Activated T-cell treated with anti-CD3 and anti-CD28 coated beads, Interleukin-2, amount 50 U/mL, for 4 hours (primary cell): ENCODE data around the gene MKRN2OS. TPM values are rescaled to one million over a fixed set of nuclear protein-coding genes. Genes with fewer than 3 reads are reported as not detected.
"Not testable (repeated sequence)": the region's sequence is repeated elsewhere in the genome, so short reads cannot be mapped to it uniquely, and the experiment has no call there.

Experiments used
- ATAC-seq, 2 donors: fragments of 200-7000 bp; cut with Tn5 transposase; one replicate each; pipeline ENCODE4 v1.10.0; 2021
- DNase-seq: peaks from one replicate; pipeline ENCODE4 v3.0.0-alpha.2; 2020
- H3K27me3 Mint-ChIP-seq: one replicate; pipeline ENCODE4 v1.8.0; 2021; ENCODE audit warnings: low read depth, mixed read lengths
- H3K36me3 Mint-ChIP-seq: one replicate; pipeline ENCODE4 v1.8.0; 2022; ENCODE audit warnings: mixed read lengths; ENCODE audit not compliant: insufficient read depth
- H3K4me1 Mint-ChIP-seq: one replicate; pipeline ENCODE4 v1.8.0; 2021; ENCODE audit warnings: low read depth, mixed read lengths
- H3K4me3 Mint-ChIP-seq: one replicate; pipeline ENCODE4 v1.8.0; 2021; ENCODE audit warnings: mild to moderate bottlenecking, moderate library complexity, mixed read lengths
- H3K9me3 Mint-ChIP-seq: one replicate; pipeline ENCODE4 v1.8.0; 2021; ENCODE audit warnings: mixed read lengths
- total RNA-seq, 3 donors: library from RNA; stranded (reverse); gene quantifications; one replicate each; pipeline ENCODE4 v1.2.1, GENCODE V29; 2021

Gene MKRN2OS
- total RNA-seq, 3 donors from 2014 or later = not detected

DNA sequence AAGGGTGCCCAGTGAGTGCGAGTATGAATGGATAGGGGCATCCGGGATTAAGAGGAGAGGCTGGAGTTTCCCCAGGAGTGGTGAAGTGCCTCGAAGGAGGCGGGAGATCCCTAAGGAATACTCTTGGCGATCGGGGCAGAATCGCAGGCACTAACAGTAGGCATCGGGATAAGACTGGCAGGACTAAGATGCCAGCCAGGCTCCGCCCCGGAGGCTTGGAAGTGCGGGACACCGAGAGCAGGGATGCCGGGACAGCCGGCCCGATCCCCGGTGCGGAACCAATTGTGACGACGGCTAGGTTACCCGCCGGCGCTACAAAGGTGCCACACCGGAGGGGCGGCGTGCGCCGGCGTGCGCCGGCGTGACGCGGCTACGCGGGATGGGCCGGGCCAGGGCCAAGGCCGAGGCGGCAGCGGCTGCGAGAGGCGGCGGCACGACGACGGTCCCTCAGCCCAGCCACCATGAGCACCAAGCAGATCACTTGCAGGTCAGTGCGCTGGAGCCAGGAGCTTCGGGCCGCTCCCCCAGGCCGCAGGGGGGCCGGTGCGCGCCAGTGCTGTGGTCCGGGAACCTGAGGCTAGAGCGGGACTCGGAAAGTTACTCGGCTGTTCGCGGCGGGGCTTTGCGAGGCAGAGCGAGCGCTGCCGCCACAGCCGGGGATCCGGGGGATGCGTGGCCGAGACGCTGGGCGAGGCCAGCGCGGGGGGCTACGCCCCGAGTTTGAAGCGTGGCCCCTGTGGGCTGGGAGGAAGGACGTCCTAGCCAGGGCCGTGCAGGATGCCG, 11.6 kb upstream of the MKRN2OS start, which contains the start of gene MKRN2:
Gene MKRN2, plus strand, starts transcription at position 398 of the 783 bp plus-strand sequence. Its CDS starts 64 bp downstream, at position 462.
- H3K4me1 Mint-ChIP-seq = peaks cover 57% of the 10 kb centered on the region
- DNase-seq = peak; percentile 80
- H3K4me3 Mint-ChIP-seq = peak within 1 kb of the TSS; percentile 90
- no peaks in the 10 kb centered on the region for H3K36me3 Mint-ChIP-seq
- peak; percentile 97 to 98 for ATAC-seq
- peaks cover 28% of the 10 kb centered on the region for H3K27me3 Mint-ChIP-seq
- H3K9me3 Mint-ChIP-seq = no peaks in the 10 kb centered on the region

DNA sequence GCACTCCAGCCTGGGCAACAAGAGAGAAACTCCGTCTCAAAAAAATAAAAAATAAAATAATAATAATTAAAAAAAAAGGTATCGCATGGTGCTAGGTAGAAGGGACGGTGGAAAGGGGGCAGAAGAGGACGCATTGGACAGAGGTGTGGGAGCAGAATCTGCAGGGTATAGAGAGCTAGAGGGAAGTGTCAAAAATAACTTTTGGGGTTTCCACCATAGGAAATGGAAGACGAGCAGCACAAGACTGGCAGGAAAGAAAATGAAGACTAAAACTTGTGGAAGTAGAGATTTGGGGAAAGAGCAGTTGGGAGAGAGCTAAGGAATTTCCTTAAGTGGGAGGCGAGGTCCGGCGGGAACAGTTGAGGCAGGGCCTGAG, 11.0 kb upstream of the MKRN2OS start:
- Mint-ChIP-seq H3K36me3 (no peaks in the 10 kb centered on the region), H3K4me1 (peaks cover 51% of the 10 kb centered on the region), H3K27me3 (peaks cover 28% of the 10 kb centered on the region), H3K4me3 (peak overlapping the region; percentile 90), H3K9me3 (no peaks in the 10 kb centered on the region)
- ATAC-seq (no peak), DNase-seq (no peak)

DNA sequence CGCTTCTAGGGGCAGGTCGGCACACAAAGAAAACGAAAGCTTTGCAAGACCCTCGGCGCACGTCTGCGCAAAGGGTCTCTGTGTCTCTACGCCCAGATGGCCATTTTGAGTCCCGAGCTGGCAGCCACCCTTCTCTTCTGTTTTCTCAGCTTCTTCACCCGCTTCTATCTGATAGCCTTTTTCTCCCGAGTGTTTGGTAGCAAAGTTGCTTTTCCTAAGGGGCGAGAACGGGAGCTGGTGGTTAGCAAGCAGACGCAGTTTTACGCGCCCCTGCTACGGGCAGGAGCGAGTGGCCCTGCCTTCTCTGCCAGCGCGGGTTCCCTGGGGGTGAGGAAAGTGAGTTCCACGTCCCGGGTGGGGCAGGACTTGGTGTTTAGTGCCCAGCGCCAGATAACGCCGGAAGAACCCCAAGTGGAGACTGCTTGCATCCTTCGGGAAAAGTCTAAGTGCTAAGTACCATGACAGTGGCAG, 8.7 kb upstream of the MKRN2OS start:
- H3K27me3 Mint-ChIP-seq = peaks cover 32% of the 10 kb centered on the region
- no peaks in the 10 kb centered on the region for H3K9me3 Mint-ChIP-seq
- DNase-seq (no peak), ATAC-seq (no peak)
- peak overlapping the region; percentile 79 for H3K4me3 Mint-ChIP-seq
- H3K36me3 Mint-ChIP-seq = no peaks in the 10 kb centered on the region
- H3K4me1 Mint-ChIP-seq = peaks cover 28% of the 10 kb centered on the region

DNA sequence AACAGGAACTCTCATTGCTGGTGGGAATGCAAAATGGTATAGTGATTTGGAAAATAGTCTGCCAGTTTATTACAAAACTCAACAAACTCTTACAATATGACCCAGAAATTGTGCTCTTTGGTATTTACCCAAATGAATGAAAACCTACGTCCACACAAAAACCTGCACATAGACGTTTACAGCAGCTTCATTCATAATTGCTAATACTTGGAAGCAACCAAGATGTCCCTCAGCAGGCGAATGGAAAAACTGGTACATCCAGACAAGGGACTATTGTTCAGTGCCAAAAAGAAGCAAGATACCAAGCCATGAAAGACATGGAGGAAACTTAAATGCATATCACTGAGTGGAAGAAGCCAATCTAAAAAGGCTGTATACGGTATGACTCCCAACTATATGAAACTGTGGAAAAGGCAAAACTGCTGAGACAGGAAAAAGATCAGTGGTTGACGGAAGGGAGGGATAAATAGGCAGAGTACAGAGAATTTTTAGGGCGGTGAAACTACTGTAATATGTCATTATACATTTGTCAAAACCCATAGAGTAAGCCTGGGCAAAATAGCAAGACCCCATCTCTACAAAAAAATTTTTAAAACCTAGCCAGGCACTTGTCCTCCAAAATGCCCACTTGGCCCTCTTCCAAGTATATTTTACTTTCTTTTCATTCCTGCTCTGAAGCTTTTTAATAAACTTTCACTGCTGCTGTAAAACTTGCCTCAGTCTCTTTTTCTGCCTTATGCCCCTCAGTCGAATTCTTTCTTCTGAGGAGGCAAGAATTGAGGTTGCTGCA, 4.9 kb upstream of the MKRN2OS start:
- DNase-seq (no peak), ATAC-seq (no peak)
- Mint-ChIP-seq H3K4me1 (peaks cover 7% of the 10 kb centered on the region), H3K9me3 (no peaks in the 10 kb centered on the region), H3K36me3 (no peaks in the 10 kb centered on the region), H3K4me3 (no peak overlapping the region), H3K27me3 (peaks cover 24% of the 10 kb centered on the region)

DNA sequence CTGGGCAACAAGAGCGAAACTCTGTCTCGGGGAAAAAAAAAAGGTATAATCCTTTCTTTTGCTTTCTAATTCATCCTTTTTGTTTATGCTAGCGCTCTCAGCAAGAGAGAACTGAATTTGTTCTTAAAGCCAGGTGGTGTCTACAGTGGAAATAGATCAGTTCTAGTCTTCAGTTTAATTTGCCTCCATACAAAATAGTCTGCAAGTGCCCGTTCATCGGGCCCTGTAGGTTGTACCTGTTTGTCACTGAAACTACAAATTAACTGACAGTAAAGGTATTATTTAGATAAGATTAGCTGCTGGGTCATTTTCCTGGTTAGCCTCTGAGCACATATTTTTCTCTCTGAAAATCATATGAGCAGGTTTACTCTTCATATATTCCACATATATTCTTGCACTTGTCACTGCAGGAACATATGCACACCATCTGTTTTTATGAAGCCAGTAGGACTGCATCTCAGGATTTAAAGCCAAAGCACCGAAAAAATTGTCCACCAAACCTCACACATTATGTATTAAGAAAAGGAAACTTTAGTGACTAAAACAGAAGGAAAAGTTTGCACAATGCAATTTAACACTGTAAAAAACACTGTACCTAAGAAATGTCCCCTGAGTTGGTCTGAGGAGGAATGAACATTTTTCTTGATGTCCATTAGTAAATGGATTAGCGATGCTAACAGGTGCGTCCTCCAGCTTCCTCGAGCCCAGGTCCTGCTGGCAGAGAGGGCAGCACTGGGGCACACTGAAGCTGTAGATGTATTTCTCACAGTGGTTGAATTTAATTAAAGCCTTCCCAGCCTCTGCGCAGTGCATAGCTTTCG, 437 bp downstream of the MKRN2OS start:
- Mint-ChIP-seq H3K4me3 (no peak overlapping the region), H3K27me3 (no peaks in the 10 kb centered on the region), H3K9me3 (no peaks in the 10 kb centered on the region), H3K4me1 (no peaks in the 10 kb centered on the region), H3K36me3 (peaks cover 2% of the 10 kb centered on the region)
- ATAC-seq (no peak), DNase-seq (no peak)

DNA sequence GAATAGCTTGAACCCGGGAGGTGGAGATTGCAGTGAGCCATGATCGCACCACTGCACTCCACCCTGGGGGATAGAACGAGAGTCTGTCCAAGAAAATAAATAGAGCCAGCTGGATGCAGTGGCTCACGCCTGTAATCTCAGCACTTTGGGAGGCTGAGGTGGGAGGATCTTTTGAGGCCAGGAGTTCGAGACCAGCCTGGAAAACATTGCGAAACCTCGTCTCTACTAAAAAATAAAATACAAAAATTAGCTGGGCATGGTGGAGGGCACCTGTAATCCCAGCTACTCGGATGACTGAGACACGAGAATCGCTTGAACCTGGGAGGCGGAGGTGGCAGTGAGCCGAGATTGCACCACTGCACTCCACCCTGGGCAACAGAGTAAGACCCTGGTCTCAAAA, 1.8 kb downstream of the MKRN2OS start:
- H3K4me1 Mint-ChIP-seq, DNase-seq, H3K4me3 Mint-ChIP-seq, H3K27me3 Mint-ChIP-seq, H3K36me3 Mint-ChIP-seq, H3K9me3 Mint-ChIP-seq, ATAC-seq: not testable (repeated sequence)

DNA sequence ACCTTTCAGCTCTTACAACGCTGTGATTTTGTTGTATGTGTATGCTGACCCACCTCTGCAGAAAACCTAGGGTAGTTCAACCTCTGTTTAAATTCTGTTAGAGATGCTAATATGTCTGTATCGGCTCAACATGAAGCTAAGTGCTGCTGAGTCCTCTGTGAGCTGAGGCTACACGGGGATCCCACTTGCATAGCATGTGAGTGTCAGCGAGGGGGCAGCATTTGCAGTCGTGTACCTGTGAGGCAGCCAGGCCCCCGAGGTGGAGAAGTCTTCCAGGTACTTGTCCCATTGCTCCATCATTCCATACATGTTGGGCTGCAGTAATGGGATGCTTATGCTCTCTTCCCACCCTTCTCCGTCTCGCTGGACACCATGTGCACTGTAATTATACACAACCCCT, 3.7 kb downstream of the MKRN2OS start:
- H3K9me3 Mint-ChIP-seq = no peaks in the 10 kb centered on the region
- ATAC-seq = no peak

DNA sequence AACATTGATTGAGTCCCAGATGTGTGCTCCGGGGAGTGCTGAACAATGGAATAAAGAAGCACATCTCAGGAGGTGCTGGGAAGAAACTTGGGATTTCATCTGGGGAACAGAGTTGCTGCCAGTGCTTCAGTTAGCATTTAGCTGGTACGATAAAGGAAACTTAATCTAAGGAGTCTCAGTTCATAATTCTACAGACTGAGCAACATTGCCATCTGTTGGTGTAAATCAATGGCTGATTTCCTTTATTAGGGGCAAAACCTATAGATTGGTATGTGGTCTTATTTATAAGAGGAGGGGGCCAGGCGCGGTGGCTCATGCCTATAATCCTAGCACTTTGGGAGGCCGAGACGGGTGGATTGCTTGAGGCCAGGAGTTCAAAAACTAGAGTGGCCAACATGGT, 8.9 kb downstream of the MKRN2OS start:
- H3K27me3 Mint-ChIP-seq = no peaks in the 10 kb centered on the region
- H3K4me3 Mint-ChIP-seq = no peak overlapping the region
- peaks cover 18% of the 10 kb centered on the region for H3K36me3 Mint-ChIP-seq
- H3K9me3 Mint-ChIP-seq = no peaks in the 10 kb centered on the region
- ATAC-seq = no peak
- H3K4me1 Mint-ChIP-seq = no peaks in the 10 kb centered on the region
- DNase-seq = no peak

More for the DNA sequence above, 3.7 kb downstream of the MKRN2OS start:
- H3K4me1 Mint-ChIP-seq = no peaks in the 10 kb centered on the region
- peaks cover 4% of the 10 kb centered on the region for H3K36me3 Mint-ChIP-seq
- H3K27me3 Mint-ChIP-seq = no peaks in the 10 kb centered on the region
- H3K4me3 Mint-ChIP-seq = no peak overlapping the region
- no peak for DNase-seq

DNA sequence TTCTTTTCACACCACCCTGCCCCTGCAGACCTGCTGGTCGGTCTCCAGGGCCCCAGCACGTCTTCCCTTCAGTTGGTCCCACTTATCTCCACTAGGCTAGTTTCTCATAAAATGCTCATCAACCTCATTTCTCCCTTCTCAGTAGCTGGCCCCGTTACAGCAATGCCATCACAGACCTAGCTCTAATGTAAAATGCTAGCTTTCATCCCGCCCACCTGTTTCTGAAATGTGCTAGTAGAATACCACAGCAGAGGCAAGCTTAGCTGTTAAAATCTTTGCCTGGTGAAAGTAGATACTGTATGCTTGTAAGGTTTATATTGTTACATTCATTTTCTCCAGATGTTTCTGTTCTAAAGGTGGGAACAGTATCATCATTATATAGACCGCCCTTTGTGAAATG, 13.1 kb downstream of the MKRN2OS start:
- no peak overlapping the region for H3K4me3 Mint-ChIP-seq
- no peaks in the 10 kb centered on the region for H3K4me1 Mint-ChIP-seq
- H3K36me3 Mint-ChIP-seq = peaks cover 27% of the 10 kb centered on the region
- H3K27me3 Mint-ChIP-seq = no peaks in the 10 kb centered on the region
- ATAC-seq (no peak), DNase-seq (no peak)
- H3K9me3 Mint-ChIP-seq = no peaks in the 10 kb centered on the region

DNA sequence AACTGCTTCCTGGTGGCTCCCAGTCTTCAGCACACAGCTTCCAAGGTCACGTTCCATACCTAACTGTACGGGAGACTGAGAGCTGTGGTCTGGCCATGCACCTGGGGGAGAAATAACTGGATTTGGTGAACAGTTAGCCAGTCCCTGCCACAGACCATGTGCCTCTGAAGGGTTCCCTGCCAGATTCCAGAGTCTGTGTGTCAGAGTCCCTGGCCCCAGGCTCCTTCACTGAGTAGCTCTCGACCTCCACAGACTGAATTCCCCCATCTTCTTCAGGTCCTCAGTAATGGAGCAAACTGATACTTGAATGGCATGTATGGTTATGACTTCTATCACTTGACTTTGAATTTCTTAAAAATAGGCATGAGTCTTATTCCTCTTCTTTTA, 17.5 kb downstream of the MKRN2OS start:
- Mint-ChIP-seq H3K4me3 (no peak overlapping the region), H3K4me1 (no peaks in the 10 kb centered on the region), H3K9me3 (no peaks in the 10 kb centered on the region), H3K36me3 (peaks cover 43% of the 10 kb centered on the region), H3K27me3 (no peaks in the 10 kb centered on the region)
- DNase-seq (no peak), ATAC-seq (no peak)

DNA sequence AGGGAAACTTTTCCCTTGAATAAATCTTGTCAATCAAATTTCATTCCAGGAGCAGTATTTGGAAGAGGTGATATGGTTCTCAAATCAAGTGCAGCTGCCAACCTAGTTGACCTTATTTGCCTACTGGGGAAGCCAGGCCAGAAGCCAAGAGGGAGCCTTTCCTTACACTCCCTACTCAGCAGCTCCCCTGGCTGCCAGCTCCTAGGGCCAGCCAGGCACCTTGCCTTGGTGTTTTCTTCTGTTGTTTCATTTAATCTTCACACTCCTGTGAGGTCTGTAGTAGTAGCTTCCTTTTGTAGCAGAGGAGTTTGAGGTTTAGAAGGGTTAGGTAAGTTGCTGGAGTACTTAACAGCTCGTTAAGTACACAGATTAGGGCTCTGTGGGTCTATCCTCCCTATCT, 22.6 kb downstream of the MKRN2OS start:
- no peaks in the 10 kb centered on the region for H3K27me3 Mint-ChIP-seq
- H3K4me3 Mint-ChIP-seq = no peak overlapping the region
- no peaks in the 10 kb centered on the region for H3K9me3 Mint-ChIP-seq
- no peak for DNase-seq
- H3K36me3 Mint-ChIP-seq = peaks cover 52% of the 10 kb centered on the region
- ATAC-seq = no peak
- no peaks in the 10 kb centered on the region for H3K4me1 Mint-ChIP-seq

DNA sequence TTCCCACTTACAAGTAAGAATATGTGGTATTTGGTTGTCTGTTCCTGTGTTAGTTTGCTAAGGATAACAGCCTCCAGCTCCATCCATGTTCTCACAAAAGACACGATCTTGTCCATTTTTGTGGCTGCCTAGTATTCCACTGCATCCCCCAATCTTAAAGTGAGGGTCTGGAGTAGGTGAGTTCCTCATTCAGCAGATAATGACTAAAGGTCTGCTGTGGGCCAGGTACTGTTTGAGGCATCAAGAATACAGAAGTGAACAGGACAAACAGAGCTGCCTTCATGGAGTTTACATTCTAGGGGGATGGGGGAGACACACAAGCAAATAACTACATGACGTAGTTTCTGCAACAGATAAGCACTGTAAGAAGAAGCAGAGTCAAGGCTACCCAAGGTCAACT, 24.3 kb downstream of the MKRN2OS start:
- H3K4me1 Mint-ChIP-seq = no peaks in the 10 kb centered on the region
- DNase-seq (no peak), ATAC-seq (no peak)
- no peaks in the 10 kb centered on the region for H3K9me3 Mint-ChIP-seq
- no peaks in the 10 kb centered on the region for H3K27me3 Mint-ChIP-seq
- H3K36me3 Mint-ChIP-seq = peaks cover 43% of the 10 kb centered on the region
- H3K4me3 Mint-ChIP-seq = no peak overlapping the region

DNA sequence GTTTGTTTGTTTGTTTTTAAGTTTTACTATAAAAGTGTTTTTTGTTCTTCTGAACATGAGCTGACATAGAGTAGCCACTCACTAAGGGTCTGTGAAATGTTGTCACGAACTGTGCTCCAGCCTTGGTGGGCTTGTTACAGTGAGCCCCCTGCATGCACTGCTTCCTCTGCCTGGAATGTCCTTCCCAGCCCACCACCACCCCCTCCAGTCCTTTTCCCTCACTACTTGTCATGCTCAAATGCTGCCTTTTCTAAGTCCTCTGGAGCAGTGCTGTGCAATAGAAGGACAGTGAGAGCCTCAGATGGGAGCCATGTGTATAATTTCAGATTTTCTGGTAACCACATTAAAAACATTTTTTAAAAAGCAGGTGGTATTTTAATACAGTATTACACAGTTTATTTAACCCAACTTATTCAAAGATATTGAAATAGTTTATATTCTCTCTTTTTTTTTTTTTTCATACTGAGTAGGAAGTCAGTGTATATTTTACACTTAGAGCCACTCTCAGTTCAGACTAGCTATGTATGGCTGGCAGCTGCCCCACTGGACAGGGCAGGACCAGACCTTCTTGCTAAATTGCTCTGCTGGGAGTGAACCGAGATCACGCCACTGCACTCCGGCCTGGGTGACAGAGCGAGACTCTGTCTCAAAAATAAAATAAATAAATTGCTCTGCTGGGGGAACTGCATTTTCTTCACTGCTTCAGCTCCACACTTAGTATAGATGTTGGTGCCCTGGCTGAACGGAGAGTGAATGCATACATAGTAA, 26.9 kb downstream of the MKRN2OS start:
- ATAC-seq = no peak
- no peak overlapping the region for H3K4me3 Mint-ChIP-seq
- no peaks in the 10 kb centered on the region for H3K27me3 Mint-ChIP-seq

DNA sequence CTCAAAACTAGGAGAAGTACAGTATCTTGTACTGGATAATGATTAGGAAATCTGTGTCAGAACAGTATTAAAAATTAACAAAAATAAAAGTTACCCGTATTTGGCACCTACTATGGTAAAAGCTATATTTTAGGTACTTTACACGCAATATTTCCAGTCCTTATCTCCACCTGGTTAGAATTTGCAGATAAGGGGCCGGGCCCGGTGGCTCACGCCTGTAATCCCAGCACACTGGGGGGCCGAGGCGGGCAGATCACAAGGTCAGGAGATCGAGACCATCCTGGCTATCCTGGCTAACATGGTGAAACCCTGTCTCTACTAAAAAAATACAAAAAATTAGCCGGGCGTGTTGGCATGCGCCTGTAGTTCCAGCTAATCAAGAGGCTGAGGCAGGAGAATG, 28.4 kb downstream of the MKRN2OS start:
- Mint-ChIP-seq H3K4me1 (no peaks in the 10 kb centered on the region), H3K4me3 (no peak overlapping the region), H3K9me3 (no peaks in the 10 kb centered on the region), H3K36me3 (peaks cover 26% of the 10 kb centered on the region), H3K27me3 (no peaks in the 10 kb centered on the region)
- ATAC-seq = no peak
- no peak for DNase-seq

More for the DNA sequence above, 26.9 kb downstream of the MKRN2OS start:
- Mint-ChIP-seq H3K4me1 (no peaks in the 10 kb centered on the region), H3K36me3 (peaks cover 39% of the 10 kb centered on the region), H3K9me3 (no peaks in the 10 kb centered on the region)
- no peak for DNase-seq
